ENCODE data around the gene HOXD12.

HOXD12 gene

DNA sequence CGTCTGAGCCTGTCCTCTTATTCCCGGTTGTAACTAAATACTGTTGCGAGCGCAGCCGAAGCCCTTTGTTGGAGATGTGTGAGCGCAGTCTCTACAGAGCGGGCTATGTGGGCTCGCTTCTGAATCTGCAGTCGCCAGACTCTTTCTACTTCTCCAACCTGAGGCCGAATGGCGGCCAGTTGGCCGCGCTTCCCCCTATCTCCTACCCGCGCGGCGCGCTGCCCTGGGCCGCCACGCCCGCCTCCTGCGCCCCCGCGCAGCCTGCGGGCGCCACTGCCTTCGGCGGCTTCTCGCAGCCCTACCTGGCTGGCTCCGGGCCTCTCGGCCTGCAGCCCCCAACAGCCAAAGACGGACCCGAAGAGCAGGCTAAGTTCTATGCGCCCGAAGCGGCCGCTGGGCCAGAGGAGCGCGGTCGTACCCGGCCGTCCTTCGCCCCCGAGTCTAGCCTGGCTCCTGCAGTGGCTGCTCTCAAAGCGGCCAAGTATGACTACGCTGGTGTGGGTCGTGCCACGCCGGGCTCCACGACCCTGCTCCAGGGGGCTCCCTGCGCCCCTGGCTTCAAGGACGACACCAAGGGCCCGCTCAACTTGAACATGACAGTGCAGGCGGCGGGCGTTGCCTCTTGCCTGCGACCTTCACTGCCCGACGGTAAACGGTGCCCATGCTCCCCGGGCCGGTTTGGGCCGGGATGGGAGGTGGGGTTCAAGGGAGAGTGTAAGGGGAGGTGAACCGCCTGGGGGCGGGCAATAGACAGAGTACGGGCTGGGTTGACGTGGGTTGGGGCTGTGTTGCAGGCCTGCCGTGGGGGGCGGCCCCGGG is at the start of gene HOXD12:
Gene HOXD12 (plus strand): TSS at position 68 of the 819 bp plus-strand sequence. CDS start 7 bp downstream, at position 75.
- no peak for DNase-seq (ENCODE audit: low read depth)

GRCh38 chr2:176056406-176056805 is 43.2 kb upstream of the HOXD12 start:
- no peak for DNase-seq (ENCODE audit: low read depth)

- no peak for DNase-seq (ENCODE audit: low read depth)
Measured at GRCh38 chr2:176063958-176064357, 35.6 kb upstream of the HOXD12 start.

- no peak for DNase-seq (ENCODE audit: low read depth)
Measured at GRCh38 chr2:176066645-176067588, 32.7 kb upstream of the HOXD12 start.

DNA sequence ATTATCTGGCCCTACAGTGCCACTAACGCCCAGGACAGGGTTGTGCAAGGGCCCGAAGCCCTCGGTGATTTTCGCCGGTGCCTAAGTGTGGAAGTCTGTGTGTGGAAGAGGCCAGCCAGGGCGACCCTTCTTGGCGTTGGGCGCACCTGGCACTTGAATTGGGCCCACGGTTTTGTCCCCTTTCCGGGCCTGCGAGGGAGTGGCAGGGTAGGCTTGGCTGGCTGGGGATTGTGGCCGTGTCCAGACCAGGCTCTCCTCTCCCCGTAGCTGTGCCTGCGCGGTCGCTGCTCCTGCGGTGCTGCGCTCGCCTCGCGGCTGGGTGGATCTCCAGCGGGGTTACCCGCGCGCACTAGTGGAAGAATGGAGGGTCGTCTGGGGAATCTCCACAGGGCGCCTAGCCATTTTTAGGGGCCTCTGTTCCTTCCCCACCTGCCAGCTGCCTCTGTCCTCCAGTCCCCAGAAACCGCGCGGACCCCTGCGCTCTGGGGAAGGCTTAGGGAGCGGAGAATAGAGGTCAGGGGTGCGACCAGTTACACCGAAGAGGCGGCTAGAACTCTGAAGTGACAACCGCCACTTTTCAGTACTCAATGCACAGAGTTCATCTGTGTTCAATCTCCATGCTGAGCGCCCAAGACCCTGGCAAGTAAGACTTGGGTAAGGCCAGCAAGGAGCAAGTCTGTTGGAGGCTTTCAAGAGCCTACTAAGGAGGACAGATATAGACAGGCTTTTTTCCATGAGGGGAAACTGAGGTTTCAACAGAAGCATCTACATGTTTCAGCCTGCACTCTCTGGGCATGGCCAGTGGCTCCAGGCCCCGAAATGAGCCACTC is 31.8 kb upstream of the HOXD12 start:
- no peak for DNase-seq (ENCODE audit: low read depth)

- DNase-seq (ENCODE audit: low read depth), result no peak
Measured at GRCh38 chr2:176068419-176068832, 31.2 kb upstream of the HOXD12 start.

GRCh38 chr2:176071330-176072291 is 28.0 kb upstream of the HOXD12 start:
- DNase-seq (ENCODE audit: low read depth), result no peak

- no peak for DNase-seq (ENCODE audit: low read depth)
Measured at GRCh38 chr2:176072292-176072669, 27.3 kb upstream of the HOXD12 start.

DNA sequence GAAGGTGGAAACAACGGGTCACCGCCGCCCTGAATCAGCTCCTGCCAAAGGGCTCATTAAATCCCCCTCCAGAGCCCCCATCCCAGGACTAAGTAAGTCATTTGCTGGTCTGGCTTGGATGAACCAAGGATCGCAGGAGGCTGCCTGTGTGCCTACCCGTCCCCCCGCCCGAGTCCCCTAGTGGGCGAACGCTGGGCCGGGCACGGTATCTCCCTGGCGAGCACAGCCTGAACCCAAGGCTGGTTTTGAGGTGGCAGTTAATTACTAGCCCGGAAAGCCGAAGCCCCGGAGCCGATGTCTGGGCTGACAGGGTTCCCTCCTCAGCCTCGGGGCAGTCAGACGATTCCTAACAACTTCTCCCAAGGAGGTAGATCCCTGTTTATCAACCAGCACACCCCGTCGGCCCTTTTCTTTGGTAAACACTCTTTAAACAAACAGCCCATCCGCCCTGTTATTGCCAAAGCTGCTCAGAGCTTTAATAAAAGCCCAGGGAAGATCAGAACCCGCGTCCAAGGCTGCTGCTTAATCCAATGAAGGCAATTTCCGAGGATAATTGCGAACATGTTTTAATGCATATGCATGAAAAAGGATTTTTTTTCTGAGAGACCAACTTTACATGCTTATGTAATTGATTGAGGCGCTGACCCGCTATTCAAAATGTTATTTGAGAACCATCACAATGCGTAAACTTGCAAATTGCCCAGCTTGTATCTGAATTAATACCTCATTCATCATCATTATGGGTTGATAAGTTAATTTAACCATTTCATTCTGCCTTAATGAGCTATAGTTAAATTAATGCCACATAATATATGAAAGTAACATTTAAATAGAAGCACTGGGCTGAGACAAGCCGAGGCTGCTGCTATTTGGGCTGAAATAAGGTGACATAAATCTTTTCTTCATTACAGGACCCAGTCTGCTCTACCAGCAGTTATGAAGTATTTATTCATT is 26.4 kb upstream of the HOXD12 start:
- DNase-seq (ENCODE audit: low read depth), result no peak

DNA sequence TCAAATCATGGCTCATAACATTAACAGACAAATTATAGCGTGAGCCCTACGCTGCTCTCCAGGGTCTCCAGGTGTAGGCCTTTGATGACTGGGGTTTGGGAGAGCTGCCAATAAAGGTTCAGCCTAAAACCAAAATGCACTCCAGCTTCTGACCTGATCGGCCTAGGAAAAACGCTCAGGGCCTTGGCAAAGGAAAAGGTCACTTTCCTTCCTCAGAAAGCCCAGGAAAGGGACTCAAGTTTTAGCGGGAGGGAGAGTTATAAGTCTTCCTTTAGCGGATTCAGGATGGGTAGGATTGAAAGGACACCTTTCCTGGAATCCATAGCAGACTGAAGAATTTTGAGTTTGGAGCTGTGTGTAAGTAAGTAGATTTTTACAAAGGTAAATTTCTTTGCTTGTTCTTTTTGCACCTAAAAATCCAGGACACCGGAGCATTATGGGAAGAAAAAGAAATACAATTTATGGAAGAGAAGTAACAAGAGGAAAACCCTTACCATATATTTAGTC is 24.6 kb upstream of the HOXD12 start:
- DNase-seq (ENCODE audit: low read depth), result no peak

GRCh38 chr2:176075481-176075880 is 24.1 kb upstream of the HOXD12 start:
- no peak for DNase-seq (ENCODE audit: low read depth)

- no peak for DNase-seq (ENCODE audit: low read depth)
Measured at GRCh38 chr2:176076063-176076462, 23.5 kb upstream of the HOXD12 start.

- DNase-seq (ENCODE audit: low read depth), result no peak
Measured at GRCh38 chr2:176076796-176077195, 22.8 kb upstream of the HOXD12 start.

DNA sequence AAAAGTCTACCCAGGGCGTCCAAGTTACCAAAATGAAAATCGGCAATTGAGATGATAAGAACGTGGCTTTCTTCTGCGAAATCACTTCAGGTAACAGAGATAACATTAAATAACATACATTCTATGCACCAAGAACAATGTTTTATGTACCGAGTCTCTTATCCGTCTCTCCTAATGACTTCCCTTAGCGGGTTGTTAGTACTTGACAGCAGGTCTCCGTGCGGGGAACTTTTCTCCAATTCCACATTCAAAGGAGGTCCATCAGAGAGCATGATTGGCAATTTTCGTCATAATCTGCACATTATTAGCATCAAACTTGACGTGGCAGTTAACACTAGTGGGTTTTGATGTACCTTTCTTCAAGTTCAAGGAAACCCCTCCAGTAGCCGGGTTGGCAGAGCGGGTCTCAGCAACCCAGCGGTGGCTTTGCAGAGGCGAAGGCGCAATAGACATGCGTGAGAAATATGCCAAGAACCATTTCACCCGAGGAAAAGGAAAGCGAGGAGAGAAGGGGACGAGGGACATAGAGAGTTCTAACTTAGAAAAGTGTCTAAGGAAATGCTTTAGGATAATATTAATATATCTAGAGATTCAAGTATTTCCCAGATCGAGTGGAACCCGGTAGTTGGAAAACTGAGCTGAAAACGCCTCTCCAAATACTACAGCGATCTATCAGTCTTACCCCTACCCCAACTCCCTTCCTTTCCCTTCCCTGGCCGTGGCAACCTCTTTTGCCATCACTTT is 20.9 kb upstream of the HOXD12 start:
- no peak for DNase-seq (ENCODE audit: low read depth)

- no peak for DNase-seq (ENCODE audit: low read depth)
Measured at GRCh38 chr2:176079285-176079830, 20.2 kb upstream of the HOXD12 start.

DNA sequence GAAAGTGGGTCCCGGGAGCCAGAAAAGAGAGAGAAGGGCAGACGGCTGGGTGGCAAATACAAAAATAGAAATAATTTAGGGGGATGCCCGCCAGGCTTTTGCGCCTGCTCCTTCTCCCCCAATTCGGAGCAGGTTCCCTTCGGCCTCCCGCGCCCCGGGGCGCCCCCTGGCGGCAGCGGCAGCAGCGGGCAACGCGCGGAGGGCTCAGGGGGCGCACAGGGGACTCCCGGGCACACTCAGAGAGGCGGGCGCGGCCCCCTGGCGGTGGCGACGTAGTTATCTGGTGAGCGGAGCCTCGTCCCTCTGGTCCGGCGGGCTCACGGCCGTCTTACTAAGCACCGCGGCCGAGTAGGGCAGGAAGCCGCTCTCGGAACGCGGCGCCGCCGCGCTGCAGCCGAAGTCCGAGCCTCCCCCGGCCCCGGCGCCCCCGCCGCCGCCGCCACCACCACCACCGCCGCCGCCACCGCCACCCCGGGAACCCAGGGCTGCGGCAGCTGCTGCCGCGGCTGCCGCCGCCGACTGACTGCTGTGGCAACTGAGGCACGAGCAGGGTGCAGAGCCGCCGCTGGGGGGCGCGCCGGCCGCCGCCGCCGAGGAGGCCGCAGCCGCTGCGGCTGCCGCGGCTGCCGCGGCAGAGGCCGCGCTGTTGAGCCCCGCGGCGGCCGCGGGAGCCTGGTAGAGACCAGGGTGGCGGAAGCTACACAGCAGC is 19.6 kb upstream of the HOXD12 start:
- no peak for DNase-seq (ENCODE audit: low read depth)

- no peak for DNase-seq (ENCODE audit: low read depth)
Measured at GRCh38 chr2:176080540-176081375, 18.8 kb upstream of the HOXD12 start.
